Upper lobe of right lung (tissue), 1 donor: Measurements from ENCODE around the gene LMTK3. TPM values are rescaled to one million over a fixed set of nuclear protein-coding genes. Genes with fewer than 3 reads are reported as not detected.

ENCODE experiments used
- ATAC-seq: fragments of 200-7000 bp; cut with Tn5 transposase; one replicate; pipeline ENCODE4 v1.9.1; 2020; ENCODE audit warnings: mild to moderate bottlenecking, moderate library complexity
- DNase-seq: peaks from one replicate; pipeline ENCODE4 v3.0.0-alpha.2; 2020
- H3K27ac ChIP-seq: fragments of 200-600 bp; one replicate; pipeline ENCODE4 v1.8.0; 2022
- H3K27me3 ChIP-seq: fragments of 200-600 bp; one replicate; pipeline ENCODE4 v1.8.0; 2022; ENCODE audit warnings: mild to moderate bottlenecking
- H3K36me3 ChIP-seq: fragments of 200-600 bp; one replicate; pipeline ENCODE4 v1.8.0; 2022
- H3K4me1 ChIP-seq: fragments of 200-600 bp; one replicate; pipeline ENCODE4 v1.8.0; 2022
- H3K4me3 ChIP-seq: fragments of 200-600 bp; one replicate; pipeline ENCODE4 v1.8.0; 2022; ENCODE audit warnings: mild to moderate bottlenecking
- H3K9me3 ChIP-seq: fragments of 200-600 bp; one replicate; pipeline ENCODE4 v1.8.0; 2022
- intact Hi-C: fragments of 100-400 bp; cut with DNase I; formaldehyde crosslinking; loops from one replicate; pipeline ENCODE4 v1.11.0; 2022
- total RNA-seq: library from RNA; stranded (reverse); fragmentation: NEBNext Ultra II Directional; extraction: Animal tissue kit (Norgen Biotek cat#: 25700); gene quantifications from one replicate; pipeline ENCODE4 v1.2.1, GENCODE V29; 2021
- TF ChIP-seq, protein P1 (sequence below): fragments of 200-600 bp; IDR thresholded peaks from one replicate; pipeline ENCODE4 v1.8.0; 2022; ENCODE audit warnings: antibody characterized with exemption
- donor health status: DM: no; HTN: yes; CAD: no; lungs with severe emphysema.

Gene LMTK3
- total RNA-seq, 1 donor from 2014 or later = 7.1 TPM

DNA sequence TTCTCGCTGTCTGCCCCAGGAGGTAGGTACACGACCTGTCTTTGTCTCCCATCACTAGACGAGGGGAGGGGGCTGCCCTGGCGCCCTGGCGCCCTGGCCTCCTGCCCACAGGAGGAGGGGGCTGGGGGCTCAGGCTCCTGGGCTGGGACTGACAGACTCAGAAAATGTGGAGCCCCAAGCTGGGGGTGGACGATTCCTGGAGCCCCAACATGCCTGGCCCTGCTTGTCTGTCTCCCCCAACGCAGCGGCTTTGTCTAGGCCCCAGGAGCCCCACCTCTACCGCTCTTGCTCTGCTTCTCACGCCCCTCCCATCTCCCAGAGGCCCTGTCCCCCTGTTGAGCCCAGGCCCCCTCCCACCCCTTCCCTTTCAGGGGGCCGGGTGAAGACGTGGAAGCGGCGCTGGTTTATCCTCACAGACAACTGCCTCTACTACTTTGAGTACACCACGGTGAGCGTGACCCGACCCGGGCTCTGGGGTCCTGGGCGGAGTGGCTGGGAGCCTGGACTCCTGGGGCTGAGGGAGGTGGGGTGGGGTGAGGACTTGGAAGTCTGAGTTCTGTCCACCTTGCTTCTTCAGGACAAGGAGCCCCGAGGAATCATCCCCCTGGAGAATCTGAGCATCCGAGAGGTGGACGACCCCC lies 33.8 kb downstream of the LMTK3 start:
- Histone ChIP-seq H3K36me3 (peaks cover 55% of the 10 kb centered on the region), H3K27me3 (no peaks in the 10 kb centered on the region), H3K27ac (no peak overlapping the region), H3K4me1 (peaks cover 19% of the 10 kb centered on the region), H3K9me3 (no peaks in the 10 kb centered on the region), H3K4me3 (no peak overlapping the region)
- intact Hi-C loops = no loop called here
- TF ChIP-seq, protein P1, sequence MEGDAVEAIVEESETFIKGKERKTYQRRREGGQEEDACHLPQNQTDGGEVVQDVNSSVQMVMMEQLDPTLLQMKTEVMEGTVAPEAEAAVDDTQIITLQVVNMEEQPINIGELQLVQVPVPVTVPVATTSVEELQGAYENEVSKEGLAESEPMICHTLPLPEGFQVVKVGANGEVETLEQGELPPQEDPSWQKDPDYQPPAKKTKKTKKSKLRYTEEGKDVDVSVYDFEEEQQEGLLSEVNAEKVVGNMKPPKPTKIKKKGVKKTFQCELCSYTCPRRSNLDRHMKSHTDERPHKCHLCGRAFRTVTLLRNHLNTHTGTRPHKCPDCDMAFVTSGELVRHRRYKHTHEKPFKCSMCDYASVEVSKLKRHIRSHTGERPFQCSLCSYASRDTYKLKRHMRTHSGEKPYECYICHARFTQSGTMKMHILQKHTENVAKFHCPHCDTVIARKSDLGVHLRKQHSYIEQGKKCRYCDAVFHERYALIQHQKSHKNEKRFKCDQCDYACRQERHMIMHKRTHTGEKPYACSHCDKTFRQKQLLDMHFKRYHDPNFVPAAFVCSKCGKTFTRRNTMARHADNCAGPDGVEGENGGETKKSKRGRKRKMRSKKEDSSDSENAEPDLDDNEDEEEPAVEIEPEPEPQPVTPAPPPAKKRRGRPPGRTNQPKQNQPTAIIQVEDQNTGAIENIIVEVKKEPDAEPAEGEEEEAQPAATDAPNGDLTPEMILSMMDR = no peak
- DNase-seq (no peak), ATAC-seq (no peak)

DNA sequence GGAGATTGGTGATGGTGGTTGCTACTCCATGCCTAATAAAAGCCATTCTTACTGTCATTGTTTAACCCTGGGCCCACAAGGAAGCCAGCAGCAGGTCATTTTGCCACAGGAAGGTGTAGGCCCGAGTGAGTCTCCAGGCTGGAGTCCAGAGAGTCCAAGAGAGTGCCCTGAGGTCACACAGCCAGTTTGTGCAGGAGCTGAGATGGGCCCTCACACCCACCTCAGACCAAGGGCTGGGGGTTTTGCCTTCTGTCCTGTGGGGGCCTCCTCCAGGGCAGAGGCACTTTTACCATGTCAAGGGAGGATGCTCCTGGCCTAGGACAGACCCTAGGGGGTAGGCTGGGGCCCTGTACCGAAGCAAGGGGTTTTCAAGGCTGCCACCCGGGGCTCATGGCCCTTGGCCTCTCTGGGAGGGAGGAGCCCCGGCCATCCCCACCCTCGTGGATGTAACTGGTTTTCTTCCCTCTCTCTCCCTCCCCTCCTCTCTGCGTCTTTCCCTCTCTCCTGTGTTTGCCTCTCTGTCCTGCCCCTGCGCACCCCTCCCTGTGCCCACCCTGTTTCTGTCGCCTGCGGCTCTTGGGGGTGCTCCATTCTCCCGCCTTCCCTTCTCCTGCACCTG lies 34.5 kb downstream of the LMTK3 start:
- no peak overlapping the region for H3K27ac ChIP-seq
- TF ChIP-seq, protein P1 = no peak
- H3K27me3 ChIP-seq = no peaks in the 10 kb centered on the region
- ATAC-seq (no peak), DNase-seq (no peak)
- intact Hi-C loops = no loop called here
- peaks cover 62% of the 10 kb centered on the region for H3K36me3 ChIP-seq
- no peaks in the 10 kb centered on the region for H3K9me3 ChIP-seq
- no peak overlapping the region for H3K4me3 ChIP-seq
- peaks cover 19% of the 10 kb centered on the region for H3K4me1 ChIP-seq

DNA sequence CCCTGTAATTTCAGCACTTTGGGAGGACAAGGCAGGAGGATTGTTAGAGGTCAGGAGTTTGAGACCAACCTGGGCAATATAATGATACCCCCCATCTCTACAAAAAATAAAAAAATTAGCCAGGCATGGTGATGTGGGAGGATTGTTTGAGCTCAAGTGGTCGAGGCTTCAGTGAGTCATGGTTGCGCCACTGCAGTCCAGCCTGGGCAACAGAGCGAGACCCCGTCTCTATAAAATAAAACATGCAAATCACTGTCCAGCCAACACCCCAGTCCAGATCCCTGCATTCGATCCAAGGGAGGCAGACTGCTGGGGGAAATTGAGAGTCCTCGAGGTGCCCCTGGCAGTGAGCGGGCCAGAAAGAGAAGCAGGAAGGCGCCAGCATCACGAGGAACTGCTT lies 35.5 kb downstream of the LMTK3 start:
- DNase-seq (no peak), ATAC-seq (no peak)
- TF ChIP-seq, protein P1 = no peak
- intact Hi-C loops = no loop called here
- no peaks in the 10 kb centered on the region for H3K27me3 ChIP-seq
- no peak overlapping the region for H3K4me3 ChIP-seq
- H3K27ac ChIP-seq = no peak overlapping the region
- peaks cover 9% of the 10 kb centered on the region for H3K4me1 ChIP-seq
- no peaks in the 10 kb centered on the region for H3K9me3 ChIP-seq
- peaks cover 72% of the 10 kb centered on the region for H3K36me3 ChIP-seq

DNA sequence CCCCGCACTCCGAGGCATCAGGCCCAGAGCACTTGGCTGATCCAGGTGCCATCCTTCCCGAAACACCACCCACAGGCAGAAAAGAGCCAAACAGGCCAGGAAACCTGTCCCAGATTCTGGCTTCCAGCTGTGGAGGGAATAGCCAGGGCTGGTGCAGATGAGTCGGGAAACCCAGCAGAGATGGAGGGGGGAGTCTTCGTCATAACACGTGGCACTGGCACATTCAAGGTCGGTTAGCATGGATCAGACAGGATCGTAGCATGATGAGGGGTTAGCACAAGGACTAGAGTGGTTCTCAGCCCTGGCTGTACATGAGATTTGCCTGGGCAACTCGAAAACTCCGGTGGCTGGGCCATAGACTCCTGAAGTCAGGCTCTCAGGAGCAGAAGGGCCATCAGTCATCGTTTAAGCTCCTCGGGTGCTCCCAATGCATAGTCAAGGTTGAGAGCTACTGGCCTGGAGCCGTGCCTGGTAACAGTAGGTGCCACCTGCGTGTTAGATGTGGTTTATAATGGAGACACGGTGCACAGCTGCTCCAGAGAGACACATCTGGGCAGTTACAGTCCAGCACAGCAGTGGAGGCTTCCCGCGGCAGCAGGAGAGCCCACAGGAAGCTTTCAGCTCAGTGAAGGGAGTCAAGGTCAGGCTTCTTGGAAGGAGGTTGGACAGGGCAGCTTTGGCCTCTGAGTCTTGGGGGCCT lies 36.1 kb downstream of the LMTK3 start:
- no peak overlapping the region for H3K27ac ChIP-seq
- TF ChIP-seq, protein P1 = no peak
- H3K36me3 ChIP-seq = peaks cover 78% of the 10 kb centered on the region

DNA sequence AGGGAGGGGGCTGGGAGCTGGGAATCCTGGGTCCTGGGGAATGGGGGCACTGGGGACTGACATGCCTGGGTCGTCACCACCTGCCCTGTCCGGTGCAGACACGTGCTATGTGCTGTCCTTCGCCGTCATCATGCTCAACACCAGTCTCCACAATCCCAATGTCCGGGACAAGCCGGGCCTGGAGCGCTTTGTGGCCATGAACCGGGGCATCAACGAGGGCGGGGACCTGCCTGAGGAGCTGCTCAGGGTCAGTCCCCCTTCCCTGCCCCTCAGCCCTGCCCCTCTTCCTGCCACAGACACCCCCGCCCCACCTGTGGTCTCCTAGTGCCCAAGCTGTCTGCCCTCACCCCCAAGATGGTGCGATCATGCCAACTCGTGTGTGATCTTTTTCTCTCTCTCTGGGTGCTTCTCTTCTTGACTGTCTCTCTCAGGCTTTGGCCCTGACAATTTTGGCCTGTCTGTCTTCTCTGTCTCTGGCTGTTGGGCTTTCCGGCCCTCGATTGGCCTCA lies 37.5 kb downstream of the LMTK3 start:
- peaks cover 80% of the 10 kb centered on the region for H3K36me3 ChIP-seq
- no peak for DNase-seq
- no peaks in the 10 kb centered on the region for H3K9me3 ChIP-seq
- intact Hi-C loops = no loop called here
- H3K4me1 ChIP-seq = peaks cover 9% of the 10 kb centered on the region
- no peak for ATAC-seq
- TF ChIP-seq, protein P1 = no peak
- no peak overlapping the region for H3K4me3 ChIP-seq
- H3K27me3 ChIP-seq = no peaks in the 10 kb centered on the region
- no peak overlapping the region for H3K27ac ChIP-seq

More for the DNA sequence above, 36.1 kb downstream of the LMTK3 start:
- Histone ChIP-seq H3K4me1 (peaks cover 7% of the 10 kb centered on the region), H3K4me3 (no peak overlapping the region), H3K9me3 (no peaks in the 10 kb centered on the region), H3K27me3 (no peaks in the 10 kb centered on the region)
- intact Hi-C loops = no loop called here
- no peak for DNase-seq
- no peak for ATAC-seq
